Activated CD4-positive, alpha-beta memory T cell treated with anti-CD3 and anti-CD28 coated beads for 36 hours (primary cell): ENCODE results near the gene ST6GALNAC4. TPM values are rescaled to one million over a fixed set of nuclear protein-coding genes. Genes with fewer than 3 reads are reported as not detected.

Source experiments
- CTCF ChIA-PET: fragments of 350-600 bp; sonication (Branson Sonifier 250); formaldehyde crosslinking; loops from one replicate; lab custom pipeline; 2021; ENCODE audit warnings: antibody characterized with exemption, inconsistent platforms; lab: Charles Lee
- POLR2A ChIA-PET: fragments of 350-600 bp; sonication (Branson Sonifier 250); formaldehyde crosslinking; loops from one replicate; lab custom pipeline; 2021; ENCODE audit warnings: antibody characterized with exemption; lab: Charles Lee
- DNase-seq: peaks from one replicate; pipeline ENCODE4 v3.0.0-alpha.2; 2020
- H3K27ac Mint-ChIP-seq: one replicate; pipeline ENCODE4 v1.8.0; 2021; ENCODE audit warnings: mixed read lengths
- H3K27me3 Mint-ChIP-seq: one replicate; pipeline ENCODE4 v1.8.0; 2021; ENCODE audit warnings: mixed read lengths
- H3K36me3 Mint-ChIP-seq: one replicate; pipeline ENCODE4 v1.8.0; 2021; ENCODE audit warnings: mixed read lengths
- H3K4me1 Mint-ChIP-seq: one replicate; pipeline ENCODE4 v1.8.0; 2021; ENCODE audit warnings: low read depth, mixed read lengths
- H3K4me3 Mint-ChIP-seq: one replicate; pipeline ENCODE4 v1.8.0; 2021; ENCODE audit warnings: mild to moderate bottlenecking, mixed read lengths
- H3K9me3 Mint-ChIP-seq: one replicate; pipeline ENCODE4 v1.8.0; 2021; ENCODE audit warnings: mixed read lengths
- intact Hi-C: fragments of 100-400 bp; cut with micrococcal nuclease; formaldehyde crosslinking; loops from one replicate; pipeline ENCODE4 v1.15.1; 2023
- total RNA-seq, 2 experiments: library from RNA; stranded (reverse); gene quantifications; one replicate each; pipeline ENCODE4 v1.2.3, GENCODE V29; 2021

ST6GALNAC4 gene
- total RNA-seq, 2 experiments from 2014 or later = 21.2 to 23.5 TPM

DNA sequence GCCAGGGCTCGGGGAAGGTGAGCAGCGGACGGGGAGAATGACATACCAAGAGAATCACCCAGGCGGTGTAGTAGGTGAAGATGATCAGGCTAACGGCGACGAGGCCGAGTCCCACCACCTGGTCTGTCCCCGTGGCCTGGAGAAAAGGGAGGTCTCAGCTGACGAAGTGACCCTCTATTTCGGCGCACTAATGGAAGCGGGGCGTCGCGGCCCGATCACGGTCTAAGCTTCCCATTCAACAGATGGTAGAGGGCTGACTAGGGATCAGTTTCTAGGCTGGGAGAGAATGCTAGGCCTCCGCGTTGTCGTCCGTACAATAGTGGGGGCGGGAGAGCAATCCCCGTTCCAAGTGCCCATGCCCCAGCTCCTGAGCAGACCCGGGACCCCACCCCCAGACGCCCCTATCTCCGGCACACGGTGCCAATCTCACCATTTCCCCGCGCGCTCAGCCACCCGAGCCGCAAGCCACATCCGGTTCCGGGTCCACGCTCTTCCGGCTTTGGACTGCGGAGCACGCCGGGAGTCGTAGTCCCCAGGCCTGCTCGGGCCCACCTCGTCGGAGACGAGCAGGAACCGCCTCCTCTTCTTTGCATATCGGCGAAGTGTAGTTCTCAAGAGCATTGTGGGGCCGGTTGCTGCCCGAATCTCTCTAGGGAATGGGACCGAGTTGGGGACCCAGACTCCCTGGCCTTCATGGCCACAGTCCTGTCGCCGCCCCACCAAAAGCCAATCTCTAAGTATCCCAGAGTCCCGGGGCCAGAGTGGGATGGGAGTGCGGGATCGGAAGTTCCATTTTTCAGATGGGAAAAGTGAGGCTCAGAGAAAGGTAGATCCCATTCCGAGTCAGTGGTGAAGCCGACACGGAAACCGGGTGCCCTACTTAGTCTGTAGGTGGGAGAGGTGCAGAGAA, 20.8 kb upstream of the ST6GALNAC4 start, which contains the start of gene DPM2:
Gene DPM2, minus strand, starts transcription at position 467 of the 910 bp plus-strand sequence. Its CDS starts 34 bp downstream, at position 433.
- Mint-ChIP-seq H3K9me3 (no peaks in the 10 kb centered on the region), H3K36me3 (peaks cover 34% of the 10 kb centered on the region)
- intact Hi-C loops = loop anchor here (2.0 to 5.0 kb wide), 2 partner anchors 33 to 180 kb away; no protein-coding TSS in a partner anchor

GRCh38 chr9:127937056-127937387, 20.2 kb upstream of the ST6GALNAC4 start:
- POLR2A ChIA-PET = interaction anchor here (0.7 to 1.0 kb wide), 2 partner anchors 8 to 98 kb away, joined by 3 read pairs; no protein-coding TSS in a partner anchor
- H3K36me3 Mint-ChIP-seq = peaks cover 29% of the 10 kb centered on the region
- peaks cover 43% of the 10 kb centered on the region for H3K4me1 Mint-ChIP-seq
- DNase-seq = no peak
- intact Hi-C loops = loop anchor here (2.0 to 5.0 kb wide), 2 partner anchors 34 to 180 kb away; no protein-coding TSS in a partner anchor
- no peaks in the 10 kb centered on the region for H3K9me3 Mint-ChIP-seq
- CTCF ChIA-PET = interaction anchor here (1.1 to 15.3 kb wide), 4 partner anchors 14 to 99 kb away, joined by 3 to 347 read pairs (median 6); no protein-coding TSS in a partner anchor
- H3K27ac Mint-ChIP-seq = peak overlapping the region; percentile 89
- H3K4me3 Mint-ChIP-seq = peak overlapping the region; percentile 90
- no peaks in the 10 kb centered on the region for H3K27me3 Mint-ChIP-seq

More for the DNA sequence above, 20.8 kb upstream of the ST6GALNAC4 start, which contains the start of gene DPM2:
- DNase-seq = peak; percentile 91
- peak within 1 kb of the TSS; percentile 89 for H3K27ac Mint-ChIP-seq
- no peaks in the 10 kb centered on the region for H3K27me3 Mint-ChIP-seq
- ChIA-PET POLR2A (interaction anchor here (0.7 to 1.0 kb wide), 2 partner anchors 9 to 97 kb away, joined by 3 read pairs; no protein-coding TSS in a partner anchor), CTCF (interaction anchor here (1.1 to 15.3 kb wide), 4 partner anchors 15 to 99 kb away, joined by 3 to 347 read pairs (median 6); no protein-coding TSS in a partner anchor)
- H3K4me1 Mint-ChIP-seq = peaks cover 43% of the 10 kb centered on the region
- peak within 1 kb of the TSS; percentile 90 for H3K4me3 Mint-ChIP-seq

DNA sequence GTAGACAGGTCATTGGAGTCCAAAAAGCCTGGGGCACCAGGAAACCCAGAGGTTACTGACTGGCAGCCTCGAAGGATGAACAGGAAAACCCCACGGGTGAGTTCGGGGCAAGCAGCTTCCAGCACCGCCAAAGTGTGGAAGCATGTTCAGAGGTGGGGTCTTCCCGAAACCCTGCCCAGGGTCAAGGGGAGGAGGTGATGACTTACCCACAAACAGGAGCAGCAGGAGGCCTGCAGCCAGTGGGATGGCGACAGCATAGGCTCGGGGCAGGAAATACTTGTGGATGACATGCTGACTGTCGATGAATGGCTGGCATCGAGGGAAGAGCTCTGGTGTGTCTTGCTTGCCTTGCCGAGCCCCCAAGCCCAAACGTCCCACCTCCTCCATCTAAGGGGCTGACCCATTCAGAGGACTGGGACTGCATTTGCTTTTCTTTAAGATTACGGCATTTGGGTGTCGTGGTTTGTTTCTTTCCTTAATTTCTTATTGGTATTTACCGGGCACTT, 19.6 kb upstream of the ST6GALNAC4 start:
- H3K36me3 Mint-ChIP-seq = peaks cover 29% of the 10 kb centered on the region
- peaks cover 46% of the 10 kb centered on the region for H3K4me1 Mint-ChIP-seq
- ChIA-PET POLR2A (no interaction called here), CTCF (interaction anchor here (1.1 to 15.3 kb wide), 5 partner anchors 14 to 100 kb away, joined by 3 to 347 read pairs (median 3); partner anchors contain the start of gene EEIG1)
- H3K9me3 Mint-ChIP-seq = no peaks in the 10 kb centered on the region
- intact Hi-C loops = loop anchor here (2.0 to 5.0 kb wide), 2 partner anchors 34 to 181 kb away; no protein-coding TSS in a partner anchor
- no peaks in the 10 kb centered on the region for H3K27me3 Mint-ChIP-seq
- peak overlapping the region; percentile 90 for H3K4me3 Mint-ChIP-seq
- DNase-seq = no peak
- H3K27ac Mint-ChIP-seq = peak overlapping the region; percentile 74

- Mint-ChIP-seq H3K27me3 (no peaks in the 10 kb centered on the region), H3K27ac (peak overlapping the region; percentile 74), H3K4me3 (peak overlapping the region; percentile 90), H3K9me3 (no peaks in the 10 kb centered on the region), H3K36me3 (peaks cover 29% of the 10 kb centered on the region), H3K4me1 (peaks cover 52% of the 10 kb centered on the region)
- intact Hi-C loops = loop anchor here (2.0 to 5.0 kb wide), 2 partner anchors 35 to 182 kb away; no protein-coding TSS in a partner anchor
- peak; percentile 66 for DNase-seq
- ChIA-PET POLR2A (no interaction called here), CTCF (interaction anchor here (0.9 to 15.3 kb wide), 7 partner anchors 8 to 201 kb away, joined by 3 to 347 read pairs (median 3); partner anchors contain the start of genes EEIG1 and TOR2A)
These were observed 19.0 kb upstream of the ST6GALNAC4 start for GRCh38 chr9:127935765-127936221.

DNA sequence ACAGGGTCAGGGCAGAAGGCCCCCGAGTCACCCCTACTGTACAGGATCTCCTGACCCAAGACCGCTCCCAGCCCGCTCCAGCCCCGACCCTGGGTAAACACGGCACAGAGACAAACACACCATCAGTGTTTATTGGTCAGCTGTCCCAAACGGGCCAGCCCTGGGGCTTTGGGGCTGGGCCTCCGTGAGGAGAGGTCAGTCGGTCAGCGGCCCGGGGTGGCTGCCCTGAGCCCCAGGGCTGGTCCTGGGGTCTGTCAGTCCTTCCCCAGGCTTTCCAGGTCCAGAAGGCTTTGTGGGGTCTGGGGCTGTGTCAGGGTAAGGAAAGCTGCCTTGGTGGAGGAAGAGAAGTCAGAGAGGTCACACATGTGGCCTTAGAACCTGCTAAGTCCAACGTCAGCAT, 18.1 kb upstream of the ST6GALNAC4 start:
- peaks cover 55% of the 10 kb centered on the region for H3K4me1 Mint-ChIP-seq
- intact Hi-C loops = loop anchor here (5.0 kb wide), 1 partner anchor 182 kb away; no protein-coding TSS in a partner anchor

DNA sequence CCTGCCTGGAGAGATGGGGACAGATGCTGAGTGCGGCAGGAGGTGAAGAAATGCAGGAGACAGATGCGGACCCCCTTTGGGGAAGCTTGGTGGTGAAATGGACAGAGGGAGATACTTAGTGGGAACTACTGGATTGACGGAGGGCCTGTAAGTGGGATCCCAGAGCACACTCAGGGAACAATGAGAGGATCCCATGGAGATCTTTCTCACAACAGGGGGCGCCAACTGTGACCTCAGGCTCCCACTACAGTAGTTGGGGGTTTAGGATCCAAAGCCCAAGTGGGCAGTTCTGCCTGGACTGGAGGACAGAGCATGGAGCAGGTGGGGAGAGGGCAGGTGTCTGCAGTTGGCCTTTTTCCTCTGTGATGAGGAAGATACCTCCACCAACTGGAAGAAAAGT, 17.4 kb upstream of the ST6GALNAC4 start:
- Mint-ChIP-seq H3K4me3 (no peak overlapping the region), H3K27me3 (no peaks in the 10 kb centered on the region), H3K27ac (no peak overlapping the region), H3K9me3 (no peaks in the 10 kb centered on the region), H3K36me3 (peaks cover 26% of the 10 kb centered on the region), H3K4me1 (peaks cover 57% of the 10 kb centered on the region)
- POLR2A ChIA-PET = no interaction called here
- intact Hi-C loops = no loop called here
- CTCF ChIA-PET = interaction anchor here (1.4 to 15.3 kb wide), 4 partner anchors 9 to 199 kb away, joined by 3 to 347 read pairs (median 4); partner anchors contain the start of gene TOR2A
- no peak for DNase-seq

More for the DNA sequence above, 18.1 kb upstream of the ST6GALNAC4 start:
- ChIA-PET CTCF (interaction anchor here (0.9 to 15.3 kb wide), 7 partner anchors 9 to 200 kb away, joined by 3 to 347 read pairs (median 3); partner anchors contain the start of genes EEIG1 and TOR2A), POLR2A (no interaction called here)
- Mint-ChIP-seq H3K36me3 (peaks cover 26% of the 10 kb centered on the region), H3K9me3 (no peaks in the 10 kb centered on the region), H3K27me3 (no peaks in the 10 kb centered on the region), H3K27ac (no peak overlapping the region), H3K4me3 (peak overlapping the region; percentile 25)
- no peak for DNase-seq

DNA sequence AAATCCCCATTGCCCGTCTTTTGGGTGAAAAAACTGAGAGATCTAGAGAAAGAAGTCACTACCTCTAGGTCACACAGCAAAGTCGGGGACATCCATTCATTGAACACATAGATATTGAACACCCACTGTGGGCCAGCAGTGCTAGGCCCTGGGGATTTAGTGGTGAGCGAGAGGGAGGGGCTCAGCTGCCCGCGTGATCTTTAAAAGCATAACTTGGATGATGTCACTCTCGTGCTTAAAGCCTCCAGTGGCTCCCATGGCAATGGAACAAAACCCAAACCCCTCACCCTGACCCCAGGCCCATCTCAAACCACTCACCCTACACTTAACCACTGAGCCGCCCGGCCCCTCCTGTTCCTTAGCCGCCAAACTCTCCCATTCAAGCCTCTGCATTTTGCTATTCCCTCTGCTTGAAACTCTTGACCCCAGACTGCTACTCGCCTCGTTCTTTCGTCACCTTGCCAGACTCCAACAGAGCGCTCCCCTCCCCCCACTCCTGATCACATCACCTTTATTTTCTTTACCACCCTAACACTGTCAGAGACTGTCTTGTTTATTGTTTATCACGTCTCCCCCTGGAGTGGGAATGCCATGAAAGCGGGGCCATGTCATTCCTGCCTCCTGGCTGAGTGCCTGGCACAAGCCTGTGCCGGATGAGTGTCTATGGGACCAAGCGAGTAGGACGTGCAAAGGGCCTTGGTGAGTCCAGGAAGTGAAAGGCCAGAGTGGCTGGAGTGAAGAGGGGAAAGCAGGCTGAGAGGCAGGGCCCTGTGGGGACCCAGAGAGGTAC, 14.4 kb upstream of the ST6GALNAC4 start:
- Mint-ChIP-seq H3K4me1 (peaks cover 40% of the 10 kb centered on the region), H3K4me3 (peak overlapping the region; percentile 48), H3K27ac (no peak overlapping the region), H3K9me3 (no peaks in the 10 kb centered on the region), H3K36me3 (peaks cover 17% of the 10 kb centered on the region), H3K27me3 (peaks cover 1% of the 10 kb centered on the region)
- ChIA-PET POLR2A (interaction anchor here (1.0 kb wide), 1 partner anchor 50 kb away, joined by 5 read pairs; no protein-coding TSS in a partner anchor), CTCF (interaction anchor here (1.1 to 2.7 kb wide), 2 partner anchors 9 to 102 kb away, joined by 4 to 14 read pairs; no protein-coding TSS in a partner anchor)
- DNase-seq = peak; percentile 50
- intact Hi-C loops = no loop called here

DNA sequence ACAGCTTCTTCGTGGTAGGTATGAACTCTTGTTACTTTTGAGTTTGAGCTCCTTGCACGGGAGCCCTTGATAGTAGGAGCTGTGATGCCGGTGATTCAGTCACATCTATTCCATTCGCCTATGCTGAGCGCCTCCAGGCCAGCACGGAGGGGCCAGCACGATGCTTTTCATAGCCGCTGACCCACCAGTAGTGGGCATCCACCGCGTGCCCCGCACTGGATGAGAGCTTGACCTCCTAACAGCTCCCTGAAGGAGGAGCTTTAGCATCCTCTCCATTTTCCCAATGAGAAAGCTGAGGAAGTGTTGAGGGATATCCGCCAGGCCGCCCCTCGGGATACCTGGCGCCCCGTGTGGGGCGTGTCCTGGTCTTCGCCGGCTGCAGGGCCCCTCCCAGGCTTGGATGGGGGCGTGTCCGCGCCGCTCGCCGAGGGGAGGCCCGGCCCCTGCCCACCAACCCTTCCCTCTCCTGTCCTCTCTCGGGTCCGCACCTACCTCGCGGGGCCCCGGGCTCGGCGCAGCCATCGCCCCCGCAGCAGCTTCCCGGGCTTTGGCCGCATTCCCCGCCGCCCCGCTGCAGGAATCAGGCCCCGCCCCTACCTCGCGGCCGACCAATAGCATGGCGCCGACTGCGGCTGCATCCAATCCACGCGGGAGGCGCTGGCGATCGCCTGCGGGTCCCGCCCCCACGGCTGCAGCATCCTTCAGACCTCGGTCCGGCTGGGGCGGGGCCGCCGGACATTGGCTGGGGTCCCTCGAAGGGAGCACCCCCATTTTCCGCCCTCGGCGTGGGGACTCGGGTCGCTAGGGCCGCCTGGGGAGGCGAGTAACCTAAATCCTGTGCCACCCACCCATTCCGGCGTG, 13.6 kb upstream of the ST6GALNAC4 start, which contains the start of gene PIP5KL1:
Gene PIP5KL1, minus strand, starts transcription at position 547 of the 861 bp plus-strand sequence. Its CDS starts 25 bp downstream, at position 522.
- CTCF ChIA-PET = interaction anchor here (0.7 to 2.7 kb wide), 5 partner anchors 9 to 187 kb away, joined by 3 to 14 read pairs (median 5); no protein-coding TSS in a partner anchor
- H3K27ac Mint-ChIP-seq = no peak within 1 kb of the TSS
- H3K4me3 Mint-ChIP-seq = peak within 1 kb of the TSS; percentile 48
- peaks cover 10% of the 10 kb centered on the region for H3K36me3 Mint-ChIP-seq
- intact Hi-C loops = no loop called here
- DNase-seq = peak; percentile 79
- POLR2A ChIA-PET = interaction anchor here (0.9 to 1.1 kb wide), 3 partner anchors 9 to 51 kb away, joined by 3 to 6 read pairs (median 5); partner anchors contain the start of gene ST6GALNAC4
- H3K27me3 Mint-ChIP-seq = peaks cover 1% of the 10 kb centered on the region
- no peaks in the 10 kb centered on the region for H3K9me3 Mint-ChIP-seq
- peaks cover 32% of the 10 kb centered on the region for H3K4me1 Mint-ChIP-seq

- Mint-ChIP-seq H3K9me3 (no peaks in the 10 kb centered on the region), H3K4me3 (peak overlapping the region; percentile 45), H3K4me1 (peaks cover 27% of the 10 kb centered on the region), H3K36me3 (peaks cover 7% of the 10 kb centered on the region), H3K27me3 (peaks cover 3% of the 10 kb centered on the region), H3K27ac (no peak overlapping the region)
- no peak for DNase-seq
- intact Hi-C loops = loop anchor here (10.0 kb wide), 2 partner anchors 355 to 425 kb away; no protein-coding TSS in a partner anchor
- ChIA-PET CTCF (interaction anchor here (1.2 to 2.7 kb wide), 4 partner anchors 8 to 188 kb away, joined by 4 to 14 read pairs (median 6); no protein-coding TSS in a partner anchor), POLR2A (interaction anchor here (0.9 to 1.1 kb wide), 3 partner anchors 8 to 30 kb away, joined by 3 to 6 read pairs (median 3); partner anchors contain the start of genes ST6GALNAC4 and ST6GALNAC6)
These were observed 12.8 kb upstream of the ST6GALNAC4 start for GRCh38 chr9:127929625-127929979.
